DND-41 (cell line): ENCODE results near the gene SLC5A11.

ENCODE experiments used
- CTCF ChIP-seq: IDR thresholded peaks from 2 replicates; pipeline ENCODE4 v1.5.1; 2012; ENCODE audit warnings: borderline replicate concordance, low read length, moderate library complexity, mild to moderate bottlenecking; ENCODE audit not compliant: poor library complexity, severe bottlenecking; ENCODE audit errors: extremely low read depth
- EZH2 ChIP-seq: IDR thresholded peaks from 3 replicates; pipeline ENCODE4 v1.6.1; 2012; ENCODE audit warnings: borderline replicate concordance, low read depth, mild to moderate bottlenecking, moderate library complexity, low read length, inconsistent platforms; ENCODE audit not compliant: severe bottlenecking

GRCh38 chr16:24829153-24829552 lies 16.6 kb upstream of the SLC5A11 start:
- no peak for TF ChIP-seq CTCF
- TF ChIP-seq EZH2 = no peak
